UCSD-AML1 (cell line): ENCODE data around the gene ELOVL5.
"Not testable (repeated sequence)": the region's sequence is repeated elsewhere in the genome, so short reads cannot be mapped to it uniquely, and the experiment has no call there.

Experiments used
- DNase-seq: peaks from one replicate; lab custom pipeline; 2025; ENCODE audit not compliant: unreplicated experiment; lab: John Stamatoyannopoulos, UW

The ELOVL5 gene

GRCh38 chr6:53306217-53306616, 42.5 kb downstream of the ELOVL5 start:
- not testable (repeated sequence) for DNase-seq

- not testable (repeated sequence) for DNase-seq
Measured at GRCh38 chr6:53305506-53306005, 43.2 kb downstream of the ELOVL5 start.

GRCh38 chr6:53304953-53305352, 43.8 kb downstream of the ELOVL5 start:
- not testable (repeated sequence) for DNase-seq

- no peak for DNase-seq
Measured at GRCh38 chr6:53302678-53303360, 45.9 kb downstream of the ELOVL5 start.

GRCh38 chr6:53301801-53302537, 46.8 kb downstream of the ELOVL5 start:
- DNase-seq, result no peak

- no peak for DNase-seq
Measured at GRCh38 chr6:53300656-53301551, 47.8 kb downstream of the ELOVL5 start.

- DNase-seq, result no peak
Measured at GRCh38 chr6:53299331-53300005, 49.3 kb downstream of the ELOVL5 start.

GRCh38 chr6:53297004-53297403, 51.7 kb downstream of the ELOVL5 start:
- DNase-seq, result no peak

GRCh38 chr6:53295176-53295575, 53.6 kb downstream of the ELOVL5 start:
- DNase-seq, result no peak

GRCh38 chr6:53294611-53295010, 54.1 kb downstream of the ELOVL5 start:
- no peak for DNase-seq

- no peak for DNase-seq
Measured at GRCh38 chr6:53294095-53294494, 54.7 kb downstream of the ELOVL5 start.

GRCh38 chr6:53293691-53294090, 55.1 kb downstream of the ELOVL5 start:
- no peak for DNase-seq

- DNase-seq, result no peak
Measured at GRCh38 chr6:53290537-53291510, 57.9 kb downstream of the ELOVL5 start.

- no peak for DNase-seq
Measured at GRCh38 chr6:53287336-53288225, 61.2 kb downstream of the ELOVL5 start.

- DNase-seq, result no peak
Measured at GRCh38 chr6:53284901-53285300, 63.8 kb downstream of the ELOVL5 start.

- no peak for DNase-seq
Measured at GRCh38 chr6:53282741-53283140, 66.0 kb downstream of the ELOVL5 start.

- no peak for DNase-seq
Measured at GRCh38 chr6:53282234-53282633, 66.5 kb downstream of the ELOVL5 start.

GRCh38 chr6:53281518-53282215, 67.1 kb downstream of the ELOVL5 start:
- DNase-seq, result no peak
